ENCODE results near the gene DGKK.

DGKK gene

GRCh38 chrX:50470103-50471031 lies at the start of gene DGKK:
Gene DGKK (minus strand): TSS chrX:50470825. CDS start chrX:50470678, 147 bp downstream.
- ChIA-PET CTCF (no interaction called here), POLR2A (no interaction called here)
- no peak for DNase-seq (ENCODE audit: low read depth, low spot score)
- TF ChIP-seq CTCF (IDR thresholded peaks at IDR 0.05; ENCODE audit: insufficient read depth, low read length, missing control alignments): no peak
- H3K4me3 ChIP-seq (ENCODE audit: low read depth, low read length): no peak within 1 kb of the TSS

DNA sequence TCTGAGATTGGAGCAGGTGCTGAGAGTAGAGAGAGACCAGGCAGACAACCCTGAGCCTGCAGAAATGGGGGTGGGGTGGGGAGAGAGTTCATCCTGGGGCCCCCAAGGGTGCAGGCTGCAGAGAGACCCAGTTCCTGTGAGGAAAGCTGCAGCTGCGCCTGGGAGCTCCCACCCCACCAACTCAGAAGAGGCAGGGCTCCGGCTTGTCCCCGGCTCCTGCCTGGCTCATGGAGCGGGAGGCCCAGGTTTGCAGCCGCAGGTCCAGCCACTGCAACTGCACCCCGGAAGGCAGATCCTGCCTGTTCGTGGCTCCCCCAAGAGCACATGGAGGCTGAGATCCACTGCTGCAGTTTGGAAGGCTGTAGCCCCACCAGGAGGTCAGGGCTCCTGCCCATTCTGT lies 44.2 kb upstream of the DGKK start:
- ChIA-PET CTCF (no interaction called here), POLR2A (no interaction called here)
- no peak overlapping the region for H3K4me3 ChIP-seq (ENCODE audit: low read depth, low read length)
- no peak for TF ChIP-seq CTCF (IDR thresholded peaks at IDR 0.05; ENCODE audit: insufficient read depth, low read length, missing control alignments)
- DNase-seq (ENCODE audit: low read depth, low spot score): no peak

DNA sequence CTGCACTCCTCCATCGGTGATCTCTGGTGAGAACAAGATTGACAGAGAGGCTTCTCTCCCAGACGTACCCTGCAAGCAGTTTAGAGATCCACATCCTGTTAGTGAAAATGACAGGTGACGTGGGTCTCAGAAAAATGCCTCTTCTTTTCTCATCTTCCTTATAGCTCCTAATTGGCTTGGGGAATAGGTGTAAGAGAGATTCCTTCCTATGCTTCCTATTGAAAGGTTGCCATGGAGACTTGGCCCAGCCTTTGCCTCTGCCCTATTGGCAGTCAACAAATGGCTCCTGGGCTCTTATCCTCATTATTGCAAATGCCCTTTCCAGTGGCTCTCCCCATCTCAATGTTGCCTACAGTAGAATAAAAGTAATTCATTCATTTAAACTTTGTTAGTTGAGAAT lies 26.5 kb upstream of the DGKK start:
- no peak overlapping the region for H3K4me3 ChIP-seq (ENCODE audit: low read depth, low read length)
- TF ChIP-seq CTCF (IDR thresholded peaks at IDR 0.05; ENCODE audit: insufficient read depth, low read length, missing control alignments): no peak
- POLR2A ChIA-PET: no interaction called here
- CTCF ChIA-PET: no interaction called here
- no peak for DNase-seq (ENCODE audit: low read depth, low spot score)

- no peak for DNase-seq (ENCODE audit: low read depth, low spot score)
- POLR2A ChIA-PET: no interaction called here
- no peak overlapping the region for H3K4me3 ChIP-seq (ENCODE audit: low read depth, low read length)
- CTCF ChIA-PET: no interaction called here
- no peak for TF ChIP-seq CTCF (IDR thresholded peaks at IDR 0.05; ENCODE audit: insufficient read depth, low read length, missing control alignments)
Measured at GRCh38 chrX:50495616-50496015, 25.0 kb upstream of the DGKK start.

DNA sequence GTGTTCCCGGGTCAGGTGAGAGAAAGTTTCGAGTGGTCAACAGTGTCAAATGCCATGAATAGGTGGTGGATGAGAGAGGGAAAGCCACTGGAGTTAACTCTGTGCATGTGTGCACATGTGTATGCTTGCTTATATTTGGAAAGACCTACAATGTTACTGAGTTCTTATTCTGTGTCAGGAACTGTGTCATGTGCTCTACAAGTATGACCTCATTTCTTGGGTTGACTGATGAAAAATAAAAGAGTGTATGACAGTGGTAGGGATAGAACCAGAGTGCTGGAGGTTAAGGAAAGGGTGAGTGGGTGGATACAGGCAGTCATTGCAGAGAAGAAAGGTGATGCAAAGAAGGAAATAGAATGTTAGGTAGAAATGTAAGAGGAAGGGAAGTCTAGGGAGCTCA lies 22.1 kb upstream of the DGKK start:
- CTCF ChIA-PET: no interaction called here
- H3K4me3 ChIP-seq (ENCODE audit: low read depth, low read length): no peak overlapping the region
- no peak for TF ChIP-seq CTCF (IDR thresholded peaks at IDR 0.05; ENCODE audit: insufficient read depth, low read length, missing control alignments)
- POLR2A ChIA-PET: no interaction called here
- no peak for DNase-seq (ENCODE audit: low read depth, low spot score)

DNA sequence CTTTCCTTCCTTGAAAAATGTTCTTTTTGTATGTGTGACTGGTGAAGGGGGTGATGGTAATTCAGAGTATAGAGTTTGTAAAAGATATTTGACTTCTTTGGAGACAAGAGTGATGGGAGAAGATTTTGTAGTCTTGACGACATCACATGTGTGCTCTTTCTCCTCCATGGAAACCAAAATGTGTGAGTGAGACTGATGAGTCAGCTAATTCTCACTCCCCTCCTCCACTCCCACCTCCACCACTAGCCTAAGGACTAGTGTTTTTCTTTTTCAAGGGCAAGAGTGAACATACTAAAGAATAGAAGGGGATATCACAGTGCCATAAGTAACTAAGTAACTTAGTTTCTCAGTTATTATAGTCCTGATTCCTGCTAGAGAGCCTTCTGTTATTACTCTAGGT lies 14.0 kb upstream of the DGKK start:
- no peak for DNase-seq (ENCODE audit: low read depth, low spot score)
- TF ChIP-seq CTCF (IDR thresholded peaks at IDR 0.05; ENCODE audit: insufficient read depth, low read length, missing control alignments): no peak
- POLR2A ChIA-PET: no interaction called here
- CTCF ChIA-PET: no interaction called here
- no peak overlapping the region for H3K4me3 ChIP-seq (ENCODE audit: low read depth, low read length)
